NCI-H510A treated with DMSO at 0.1 percent for 48 hours (cell line): ENCODE results near the gene NLN.
A peak's percentile ranks its signal among the peaks of the same experiment; 100 is the strongest.
"Not testable (repeated sequence)": the region's sequence is repeated elsewhere in the genome, so short reads cannot be mapped to it uniquely, and the experiment has no call there.

Experiments
- DNase-seq: peaks from one replicate; lab custom pipeline; 2025; lab: John Stamatoyannopoulos, UW

Gene NLN

DNA sequence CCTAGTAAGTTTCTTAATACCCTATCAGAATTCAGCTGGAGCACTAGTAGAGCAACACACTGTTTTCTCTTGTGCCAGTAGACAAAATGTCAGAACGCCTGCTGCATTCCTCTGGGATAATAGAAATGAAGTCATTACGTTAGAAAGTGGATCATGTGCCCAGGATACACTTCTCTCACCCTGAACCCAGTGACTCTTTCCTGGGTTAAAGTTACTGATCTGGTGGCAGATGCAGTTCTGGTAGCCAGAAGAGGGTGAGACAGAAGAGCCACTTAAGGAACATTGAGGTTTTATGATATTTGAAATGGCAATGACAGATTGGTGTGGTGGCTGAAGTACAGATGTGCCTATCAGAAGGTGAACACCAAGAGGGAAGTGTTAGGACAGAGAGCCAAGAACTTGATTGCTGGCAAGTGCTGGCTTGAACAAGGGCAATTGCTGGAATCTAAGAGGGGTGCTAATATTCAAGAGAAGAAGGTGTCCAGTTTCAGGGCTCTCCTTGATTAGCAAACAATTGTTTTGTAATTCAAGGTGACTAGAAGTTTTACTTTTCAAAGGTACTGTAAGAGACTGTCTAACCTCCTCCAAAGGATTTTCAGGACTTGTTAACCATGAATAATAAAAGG, 110.7 kb downstream of the NLN start:
- peak; percentile 3 for DNase-seq

DNA sequence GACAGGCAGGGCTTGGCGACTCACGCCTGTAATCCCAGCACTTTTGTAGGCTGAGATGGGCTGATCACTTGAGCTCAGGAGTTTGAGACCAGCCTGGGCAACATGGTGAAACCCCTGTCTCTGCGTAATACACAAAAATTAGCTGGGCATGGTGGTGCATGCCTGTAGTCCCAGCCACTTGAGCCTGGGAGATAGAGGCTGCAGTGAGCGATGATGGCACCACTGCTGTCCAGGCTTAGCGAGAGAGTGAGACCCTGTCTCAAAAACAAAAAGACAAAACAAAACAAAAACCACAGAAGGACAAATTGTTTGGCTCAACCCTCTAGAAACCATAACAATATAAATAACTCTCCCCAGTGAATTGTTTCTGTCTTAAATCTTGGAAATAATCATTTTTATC, 111.8 kb downstream of the NLN start:
- no peak for DNase-seq

DNA sequence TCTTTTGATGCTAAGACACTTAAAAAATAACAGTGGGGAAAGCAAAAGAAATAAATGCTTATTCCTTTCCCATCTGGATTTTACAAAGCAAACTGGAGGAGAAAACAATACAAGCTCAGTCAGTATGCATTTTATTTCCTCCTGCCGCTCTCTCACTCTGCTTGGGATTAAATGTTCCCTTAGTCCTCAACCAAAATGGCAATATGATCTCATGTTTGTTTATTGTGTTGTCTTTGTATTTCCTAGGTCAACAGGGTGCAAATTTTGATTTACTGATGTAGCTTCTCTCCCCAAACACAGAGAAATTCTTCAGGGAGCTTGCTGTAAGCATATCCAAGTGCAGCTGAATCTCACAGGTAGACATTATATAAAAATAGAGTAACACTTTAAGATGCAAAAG, 112.3 kb downstream of the NLN start:
- DNase-seq = no peak

DNA sequence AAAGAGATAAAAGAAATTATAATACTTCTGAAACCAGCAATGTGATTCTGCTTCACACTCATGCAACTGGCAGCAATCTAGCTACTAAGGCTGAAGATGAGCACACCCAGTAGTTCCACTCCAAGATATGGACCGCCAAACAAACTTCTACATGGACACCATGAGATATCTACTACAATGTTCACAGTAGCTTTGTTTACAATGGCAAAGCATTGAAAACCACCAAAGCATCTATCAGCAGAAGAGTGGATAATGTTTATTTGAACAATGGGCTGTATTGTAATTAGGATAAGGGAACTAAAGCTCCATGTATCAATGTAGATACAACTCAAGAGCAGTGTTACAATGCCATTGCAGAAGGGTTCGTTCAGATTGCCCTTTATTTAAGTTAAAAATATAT, 113.2 kb downstream of the NLN start:
- DNase-seq = no peak

DNA sequence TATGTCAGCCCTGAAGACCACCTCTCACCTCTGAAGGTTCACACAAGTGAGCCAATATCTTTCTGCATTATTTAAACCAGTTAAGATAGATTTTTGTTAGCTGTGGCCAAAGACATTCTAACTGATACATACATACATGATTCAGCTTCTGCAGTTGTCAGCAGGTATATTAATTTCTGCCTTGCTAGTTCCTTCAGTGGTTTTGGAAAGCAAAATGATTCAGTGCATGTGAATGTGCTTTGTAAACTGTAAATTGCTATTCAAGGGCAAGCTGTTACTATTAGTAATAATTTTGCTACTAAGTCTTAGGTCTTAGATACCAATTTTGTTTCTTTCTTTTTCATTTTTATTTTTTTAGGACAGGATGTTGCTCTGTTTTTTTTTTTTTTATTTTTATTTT, 115.1 kb downstream of the NLN start:
- DNase-seq = no peak

DNA sequence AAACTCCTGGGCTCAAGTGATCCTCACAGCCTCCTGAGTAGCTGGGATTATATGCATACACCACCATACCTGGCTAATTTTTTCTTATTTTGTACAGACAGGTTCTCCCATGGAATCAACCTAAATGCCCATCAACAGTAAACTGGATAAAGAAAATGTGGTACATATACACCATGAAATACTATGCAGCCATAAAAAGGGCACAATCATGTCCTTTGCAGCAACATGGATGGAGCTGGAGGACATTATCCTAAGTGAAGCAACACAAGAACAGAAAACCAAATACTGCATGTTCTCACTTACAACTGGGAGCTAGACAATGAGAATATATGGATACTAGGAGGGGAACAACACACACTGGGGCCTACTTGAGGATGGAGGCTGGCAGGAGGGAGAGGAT, 117.2 kb downstream of the NLN start:
- DNase-seq = not testable (repeated sequence)

DNA sequence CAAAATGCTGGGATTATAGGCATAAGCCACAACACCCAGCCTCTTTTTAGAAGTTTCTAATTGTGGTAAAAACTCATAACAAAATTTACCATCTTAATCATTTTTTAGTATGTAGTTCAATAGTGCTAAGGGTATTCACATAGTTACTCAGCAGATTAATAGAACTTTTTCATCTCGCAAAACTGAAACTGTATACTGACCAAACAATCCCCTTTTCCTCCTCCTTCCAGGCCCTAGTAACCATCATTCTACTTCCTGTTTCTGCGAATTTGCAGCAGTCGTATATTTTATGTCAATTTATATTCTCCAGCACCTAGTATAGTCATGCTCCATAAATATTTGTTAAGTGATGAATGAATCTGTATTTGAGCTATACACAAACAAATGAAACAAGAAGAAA, 118.1 kb downstream of the NLN start:
- DNase-seq = no peak

DNA sequence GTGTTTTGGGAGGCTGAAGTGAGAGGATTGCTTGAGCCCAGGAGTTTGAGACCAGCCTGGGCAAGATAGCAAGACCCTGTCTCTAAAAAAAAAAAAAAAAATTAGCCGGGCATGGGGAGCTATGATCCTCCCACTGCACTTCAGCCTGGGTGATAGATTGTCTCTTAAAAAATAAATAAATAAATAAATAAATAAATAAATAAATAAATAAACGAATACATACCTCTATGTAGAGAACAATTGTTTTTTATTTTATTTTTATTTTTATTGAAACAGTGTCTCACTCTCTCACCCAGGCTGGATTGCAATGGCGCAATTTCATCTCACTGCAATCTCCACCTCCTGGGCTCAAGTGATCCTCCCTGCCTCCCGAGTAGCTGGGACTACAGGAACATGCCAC, 122.8 kb downstream of the NLN start:
- DNase-seq = not testable (repeated sequence)

- no peak for DNase-seq
These were observed 124.1 kb downstream of the NLN start for GRCh38 chr5:65846101-65846500.

GRCh38 chr5:65847019-65847418, 125.0 kb downstream of the NLN start:
- not testable (repeated sequence) for DNase-seq

GRCh38 chr5:65849918-65850317, 127.9 kb downstream of the NLN start:
- DNase-seq = not testable (repeated sequence)

GRCh38 chr5:65854925-65855324, 132.9 kb downstream of the NLN start:
- no peak for DNase-seq

- no peak for DNase-seq
These were observed 133.8 kb downstream of the NLN start for GRCh38 chr5:65855766-65856315.

DNA sequence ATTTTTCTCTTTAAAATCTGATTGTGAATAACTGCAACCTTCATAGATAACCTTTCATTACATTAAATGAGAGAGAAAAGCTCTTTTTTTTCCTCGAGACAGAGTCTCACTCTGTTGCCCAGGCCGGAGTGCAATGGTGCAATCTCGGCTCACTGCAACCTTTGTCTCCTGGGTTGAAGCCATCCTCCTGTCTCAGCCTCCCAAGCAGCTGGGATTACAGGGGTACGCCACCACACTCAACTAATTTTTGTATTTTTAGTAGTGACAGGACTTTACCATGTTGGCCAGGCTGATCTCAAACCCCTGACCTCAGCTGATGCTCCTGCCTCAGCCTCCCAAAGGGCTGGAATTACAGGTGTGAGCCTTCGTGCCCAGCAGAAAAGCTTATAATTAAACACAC, 134.5 kb downstream of the NLN start:
- no peak for DNase-seq

GRCh38 chr5:65858316-65858715, 136.3 kb downstream of the NLN start:
- no peak for DNase-seq

GRCh38 chr5:65861830-65862241, 139.8 kb downstream of the NLN start:
- DNase-seq = no peak

GRCh38 chr5:65862384-65862783, 140.4 kb downstream of the NLN start:
- DNase-seq = no peak

DNA sequence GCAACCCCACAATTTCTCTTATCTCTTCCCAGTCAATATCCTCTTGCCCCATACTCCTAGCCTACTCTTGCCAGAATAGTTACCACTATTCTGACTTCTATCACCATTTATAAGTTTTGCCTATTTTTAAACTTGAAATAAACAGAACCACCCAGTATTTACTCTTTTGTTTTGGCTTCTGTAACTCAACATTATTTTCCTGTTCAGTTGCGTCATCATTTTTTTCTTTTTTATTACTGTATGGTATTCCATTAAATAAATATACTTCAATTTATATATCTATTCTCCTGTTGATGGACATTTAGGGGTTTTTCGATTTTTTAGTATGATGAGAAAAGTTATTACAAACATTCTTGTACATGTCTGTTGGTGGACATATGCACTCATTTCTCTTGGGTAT, 141.7 kb downstream of the NLN start:
- no peak for DNase-seq

DNA sequence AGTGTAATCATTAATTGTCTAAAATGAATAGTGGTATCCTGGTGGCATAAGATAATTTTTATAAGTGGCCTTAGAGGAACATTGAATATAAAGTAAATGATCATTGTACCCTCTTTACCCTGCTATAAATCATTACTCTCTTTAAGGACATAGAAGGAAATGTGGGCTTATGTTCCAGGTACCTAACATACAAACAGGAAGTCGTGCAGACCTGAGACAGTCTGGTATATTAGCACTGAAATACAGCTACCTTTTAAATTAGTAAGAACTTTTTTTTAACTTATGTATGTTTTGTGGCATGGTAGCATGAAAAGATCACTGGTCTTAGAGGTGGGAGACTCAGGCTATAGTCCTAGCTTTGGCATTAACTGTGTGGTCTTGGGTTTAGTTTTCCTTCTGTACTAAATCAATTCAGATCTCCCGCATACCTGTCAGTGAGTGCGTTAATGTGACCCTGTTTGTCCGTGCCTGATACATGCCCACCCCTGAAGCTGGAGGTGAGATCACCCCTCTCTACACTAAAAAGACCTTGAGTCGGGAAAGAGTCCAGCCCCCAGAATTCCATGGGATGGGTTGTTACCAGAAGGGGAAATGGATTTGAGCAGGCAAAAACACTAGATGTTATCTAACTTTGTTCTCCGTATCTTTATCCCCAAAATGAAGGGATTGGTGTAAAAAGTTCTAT, 145.0 kb downstream of the NLN start:
- DNase-seq = peak; percentile 0

GRCh38 chr5:65867542-65868195, 145.7 kb downstream of the NLN start:
- no peak for DNase-seq

- DNase-seq = no peak
These were observed 146.5 kb downstream of the NLN start for GRCh38 chr5:65868509-65868908.

GRCh38 chr5:65871182-65871581, 149.2 kb downstream of the NLN start:
- DNase-seq = no peak

DNA sequence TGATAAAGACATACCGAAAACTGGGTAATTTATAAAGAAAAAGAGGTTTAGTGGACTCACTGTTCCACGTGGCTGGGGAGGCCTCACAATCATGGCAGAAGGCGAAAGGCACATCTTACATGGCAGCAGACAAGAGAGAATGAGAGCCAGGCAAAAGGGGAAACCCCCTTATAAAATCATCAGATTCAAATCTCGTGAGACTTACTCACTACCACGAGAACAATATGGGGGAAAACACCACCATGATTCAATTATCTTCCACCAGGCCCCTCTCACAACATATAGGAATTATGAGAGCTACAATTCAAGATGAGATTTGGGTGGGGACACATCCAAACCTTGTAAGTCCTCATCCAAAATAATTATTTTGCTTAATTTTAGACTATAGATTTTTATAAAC, 149.8 kb downstream of the NLN start:
- DNase-seq = not testable (repeated sequence)
